Measurements from ENCODE around the gene BCKDK. TPM values are rescaled to one million over a fixed set of nuclear protein-coding genes. Genes with fewer than 3 reads are reported as not detected.

BCKDK gene
- total RNA-seq, 2 donors from 2014 or later: 41.3 to 43.4 TPM

GRCh38 chr16:31078597-31079341, 29.4 kb upstream of the BCKDK start:
- DNase-seq: no peak
- Histone ChIP-seq H3K9me3 (no peaks in the 10 kb centered on the region), H3K27ac (no peak overlapping the region), H3K9ac (ENCODE audit: low read depth in 2 of 2, low read length in 2 of 2) (no peak overlapping the region), H3K27me3 (no peaks in the 10 kb centered on the region), H3K4me1 (peaks cover 8% of the 10 kb centered on the region), H3K4me3 (no peak overlapping the region), H3K36me3 (peaks cover 12% of the 10 kb centered on the region)
- intact Hi-C loops (cut with DNase I): no loop called here
- no peak for TF ChIP-seq CTCF (IDR thresholded peaks at IDR 0.05)

DNA sequence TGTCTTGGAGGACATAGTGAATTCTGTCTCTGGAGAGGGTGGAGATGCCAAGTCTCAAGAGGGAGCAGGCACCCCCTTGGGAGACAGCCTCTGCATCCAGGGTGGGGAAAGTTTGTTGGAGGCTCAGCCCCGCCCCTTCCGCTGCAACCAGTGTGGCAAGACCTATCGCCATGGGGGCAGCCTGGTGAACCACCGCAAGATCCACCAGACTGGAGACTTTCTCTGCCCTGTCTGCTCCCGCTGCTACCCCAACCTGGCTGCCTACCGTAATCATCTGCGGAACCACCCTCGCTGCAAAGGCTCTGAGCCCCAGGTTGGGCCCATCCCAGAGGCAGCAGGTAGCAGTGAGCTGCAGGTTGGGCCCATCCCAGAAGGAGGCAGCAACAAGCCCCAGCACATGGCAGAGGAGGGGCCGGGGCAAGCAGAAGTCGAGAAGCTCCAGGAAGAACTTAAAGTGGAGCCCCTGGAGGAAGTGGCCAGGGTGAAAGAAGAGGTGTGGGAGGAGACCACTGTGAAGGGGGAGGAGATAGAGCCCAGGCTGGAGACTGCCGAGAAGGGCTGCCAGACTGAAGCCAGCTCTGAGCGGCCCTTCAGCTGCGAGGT, 28.7 kb upstream of the BCKDK start:
- intact Hi-C loops (cut with DNase I): no loop called here
- H3K27me3 ChIP-seq: no peaks in the 10 kb centered on the region
- TF ChIP-seq CTCF (IDR thresholded peaks at IDR 0.05): no peak
- no peak overlapping the region for H3K4me3 ChIP-seq
- H3K9ac ChIP-seq (ENCODE audit: low read depth in 2 of 2, low read length in 2 of 2): no peak overlapping the region
- no peak for DNase-seq
- H3K36me3 ChIP-seq: peaks cover 12% of the 10 kb centered on the region
- peaks cover 8% of the 10 kb centered on the region for H3K4me1 ChIP-seq
- H3K27ac ChIP-seq: no peak overlapping the region
- no peaks in the 10 kb centered on the region for H3K9me3 ChIP-seq

GRCh38 chr16:31080035-31080629, 28.1 kb upstream of the BCKDK start:
- no peak for TF ChIP-seq CTCF (IDR thresholded peaks at IDR 0.05)
- DNase-seq: no peak
- Histone ChIP-seq H3K9me3 (no peaks in the 10 kb centered on the region), H3K27me3 (no peaks in the 10 kb centered on the region), H3K4me3 (no peak overlapping the region), H3K36me3 (peaks cover 12% of the 10 kb centered on the region), H3K4me1 (peaks cover 7% of the 10 kb centered on the region), H3K27ac (no peak overlapping the region), H3K9ac (ENCODE audit: low read depth in 2 of 2, low read length in 2 of 2) (no peak overlapping the region)
- intact Hi-C loops (cut with DNase I): no loop called here

DNA sequence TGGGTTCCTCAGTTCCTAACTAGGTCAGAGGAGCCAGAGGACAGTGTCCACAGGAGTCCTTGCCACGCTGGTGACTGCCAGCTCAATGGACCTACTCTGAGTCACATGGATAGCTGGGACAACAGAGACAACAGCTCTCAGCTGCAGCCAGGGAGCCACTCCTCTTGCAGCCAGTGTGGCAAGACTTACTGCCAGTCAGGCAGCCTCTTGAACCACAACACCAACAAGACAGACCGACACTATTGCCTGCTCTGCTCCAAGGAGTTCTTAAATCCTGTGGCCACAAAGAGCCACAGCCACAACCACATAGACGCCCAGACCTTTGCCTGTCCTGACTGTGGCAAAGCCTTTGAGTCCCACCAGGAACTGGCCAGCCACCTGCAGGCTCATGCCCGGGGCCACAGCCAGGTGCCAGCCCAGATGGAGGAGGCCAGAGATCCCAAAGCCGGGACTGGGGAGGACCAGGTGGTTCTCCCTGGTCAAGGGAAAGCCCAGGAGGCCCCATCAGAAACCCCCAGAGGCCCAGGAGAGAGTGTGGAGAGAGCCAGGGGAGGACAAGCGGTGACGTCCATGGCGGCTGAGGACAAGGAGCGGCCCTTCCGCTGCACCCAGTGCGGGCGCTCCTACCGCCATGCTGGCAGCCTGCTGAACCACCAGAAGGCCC, 27.3 kb upstream of the BCKDK start:
- H3K9ac ChIP-seq (ENCODE audit: low read depth in 2 of 2, low read length in 2 of 2): no peak overlapping the region
- no peak for DNase-seq
- intact Hi-C loops (cut with DNase I): no loop called here
- no peak overlapping the region for H3K27ac ChIP-seq
- peaks cover 12% of the 10 kb centered on the region for H3K36me3 ChIP-seq
- H3K4me1 ChIP-seq: no peaks in the 10 kb centered on the region
- no peaks in the 10 kb centered on the region for H3K9me3 ChIP-seq
- no peak for TF ChIP-seq CTCF (IDR thresholded peaks at IDR 0.05)
- no peak overlapping the region for H3K4me3 ChIP-seq
- H3K27me3 ChIP-seq: no peaks in the 10 kb centered on the region

DNA sequence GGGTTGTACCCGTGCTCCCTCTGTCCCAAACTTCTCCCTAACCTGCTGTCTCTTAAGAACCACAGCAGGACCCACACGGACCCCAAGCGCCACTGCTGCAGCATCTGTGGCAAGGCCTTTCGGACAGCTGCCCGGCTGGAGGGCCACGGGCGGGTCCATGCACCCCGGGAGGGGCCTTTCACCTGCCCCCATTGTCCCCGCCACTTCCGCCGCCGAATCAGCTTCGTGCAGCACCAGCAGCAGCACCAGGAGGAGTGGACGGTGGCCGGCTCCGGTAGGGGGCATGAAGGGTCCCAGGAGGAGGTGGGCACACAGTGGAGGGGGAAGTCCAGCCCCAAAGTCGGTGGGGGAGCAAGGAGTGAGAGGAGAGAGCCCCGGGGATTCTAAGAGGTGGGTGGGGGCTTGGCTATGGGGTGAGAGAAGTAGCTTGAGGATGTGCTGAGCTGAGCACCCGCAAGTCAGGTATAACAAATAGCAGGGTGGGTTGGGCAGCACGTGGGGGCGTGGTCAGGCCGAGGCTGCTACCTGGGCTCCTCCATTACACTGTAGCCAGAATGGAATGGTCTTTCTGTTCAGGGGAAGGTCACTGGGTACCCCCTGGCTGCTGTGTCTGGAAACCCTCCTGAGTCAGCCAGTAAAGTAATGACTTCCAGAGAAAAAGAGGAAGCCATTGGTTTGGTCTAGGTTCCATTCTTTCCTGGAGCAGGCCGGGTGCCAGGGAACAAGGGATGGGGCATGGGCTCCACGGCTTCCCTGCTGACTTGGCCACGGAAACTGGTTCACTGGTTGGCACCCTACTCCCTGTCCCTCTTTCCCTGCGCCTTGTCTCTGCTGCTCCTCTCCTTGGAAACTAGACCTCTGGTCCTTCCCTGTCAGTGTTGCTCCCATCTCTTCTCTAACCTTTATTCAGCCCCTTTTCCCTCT, 26.5 kb upstream of the BCKDK start:
- no peaks in the 10 kb centered on the region for H3K27me3 ChIP-seq
- no peaks in the 10 kb centered on the region for H3K4me1 ChIP-seq
- no peak overlapping the region for H3K27ac ChIP-seq
- TF ChIP-seq CTCF (IDR thresholded peaks at IDR 0.05): no peak
- no peak overlapping the region for H3K9ac ChIP-seq (ENCODE audit: low read depth in 2 of 2, low read length in 2 of 2)
- no peak for DNase-seq
- no peaks in the 10 kb centered on the region for H3K9me3 ChIP-seq
- peaks cover 12% of the 10 kb centered on the region for H3K36me3 ChIP-seq
- intact Hi-C loops (cut with DNase I): no loop called here
- no peak overlapping the region for H3K4me3 ChIP-seq

Data from colonic mucosa (tissue), 4 donors.